Effector CD4-positive, alpha-beta T cell (primary cell): Measurements from ENCODE around the gene XIAP.
A peak's percentile ranks its signal among the peaks of the same experiment; 100 is the strongest.

Experiments
- DNase-seq: peaks from one replicate; pipeline ENCODE4 v3.0.0-alpha.2; 2020

The XIAP gene

DNA sequence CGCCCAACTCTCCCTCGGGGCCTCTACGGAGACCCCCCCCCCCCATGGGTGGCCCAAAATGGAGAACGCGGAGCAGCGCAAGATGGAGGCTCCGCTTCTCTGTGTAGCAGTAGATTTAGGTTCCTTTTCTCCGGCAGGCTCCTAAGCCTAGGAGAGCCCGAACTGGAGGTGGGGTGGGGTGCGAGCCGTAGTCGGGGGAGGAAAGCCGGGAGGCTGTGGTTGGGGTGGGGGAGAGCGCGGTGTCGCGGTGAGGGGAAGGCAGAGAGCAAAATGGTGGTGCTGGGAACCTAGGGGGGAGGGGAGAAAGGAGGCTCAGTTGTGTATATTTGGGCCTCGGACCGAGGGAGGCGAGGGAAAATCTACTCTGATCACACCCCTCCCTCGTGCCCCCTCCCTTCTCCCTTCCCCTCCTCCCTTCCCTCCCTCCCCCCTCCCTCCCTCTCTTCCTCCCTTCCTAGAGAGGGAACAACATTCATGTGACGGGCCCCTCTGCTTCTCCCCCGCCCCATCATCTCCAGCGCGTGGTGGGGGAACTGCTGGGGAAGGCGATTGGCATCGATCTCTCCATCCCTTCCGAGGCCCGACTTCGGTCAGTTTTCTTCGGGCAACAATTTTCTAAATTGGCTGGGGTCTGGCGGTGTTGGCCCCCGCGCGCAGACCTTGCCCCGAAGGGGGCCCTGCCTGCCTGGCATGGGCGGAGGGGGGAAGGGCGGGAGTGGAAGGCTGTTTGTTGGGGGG lies 101.6 kb downstream of the XIAP start, which contains the start of gene STAG2:
Gene STAG2, plus strand, starts transcription at position 439 of the 738 bp plus-strand sequence. CDS start 60,922 bp downstream, outside the sequence.
- DNase-seq: peak; percentile 20

DNA sequence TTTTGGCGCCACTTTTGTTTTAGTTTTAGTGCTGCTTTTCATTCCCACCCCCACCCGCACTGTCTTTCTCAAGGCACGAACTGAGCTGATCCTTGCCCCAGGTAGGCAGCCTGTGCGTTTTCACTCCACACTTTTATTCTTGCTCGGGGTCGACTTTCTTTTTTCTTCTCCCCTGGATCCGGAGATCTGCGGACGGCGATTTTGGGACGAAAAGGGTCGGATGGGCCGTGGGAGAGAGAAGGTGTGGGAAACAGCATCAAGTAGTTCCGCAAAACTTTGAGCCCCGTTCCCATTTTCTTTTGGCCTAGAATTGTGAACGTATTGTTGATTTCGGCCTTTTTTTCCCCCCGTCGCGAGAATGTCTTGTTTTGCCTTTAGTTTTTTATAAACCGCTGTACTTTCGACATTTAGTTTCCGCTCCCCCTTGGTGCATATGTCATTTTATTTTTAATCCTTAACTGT lies 102.2 kb downstream of the XIAP start:
- no peak for DNase-seq

GRCh38 chrX:123962794-123963373 lies 103.0 kb downstream of the XIAP start:
- peak; percentile 79 for DNase-seq
